Measurements from ENCODE around the gene PTCRA.
A peak's percentile ranks its signal among the peaks of the same experiment; 100 is the strongest.

PTCRA gene

DNA sequence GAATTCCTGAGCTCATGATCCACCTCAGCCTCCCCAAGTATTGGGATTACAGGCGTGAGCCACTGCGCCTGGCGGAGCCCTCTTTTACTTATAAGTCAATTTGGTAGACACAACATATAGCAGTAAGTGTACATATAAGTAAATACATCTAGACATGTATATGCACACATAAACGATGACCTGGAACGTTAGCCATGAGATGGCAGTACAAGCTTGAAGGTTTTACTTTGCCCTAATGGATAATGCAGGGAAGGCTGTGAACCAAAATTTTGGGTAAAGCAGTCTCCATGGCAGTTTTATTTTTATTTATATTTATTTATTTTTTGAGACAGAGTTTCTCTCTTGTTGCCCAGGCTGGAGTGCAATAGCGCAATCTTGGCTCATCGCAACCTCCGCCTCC is 42.3 kb downstream of the PTCRA start:
- no peaks in the 10 kb centered on the region for H3K79me2 ChIP-seq (ENCODE audit: control insufficient read depth, insufficient read depth, low read length, poor library complexity)
- H3K4me2 ChIP-seq (ENCODE audit: low read length): no peak overlapping the region
- no peak overlapping the region for H3K4ac ChIP-seq (ENCODE audit: low read depth, low read length)
- H3K23ac ChIP-seq (ENCODE audit: low read length): no peak overlapping the region
- H3K4me3 ChIP-seq (ENCODE audit: low read depth, low read length): no peak overlapping the region
- H2BK120ac ChIP-seq (ENCODE audit: insufficient read depth, low read length, poor library complexity): no peak overlapping the region
- H3K27me3 ChIP-seq (ENCODE audit: insufficient read depth, low read length): no peaks in the 10 kb centered on the region
- H4K12ac ChIP-seq (ENCODE audit: low read depth, low read length): no peak overlapping the region
- H3K27ac ChIP-seq (ENCODE audit: low read depth, low read length): no peak overlapping the region
- H3K36me3 ChIP-seq (ENCODE audit: control insufficient read depth in 1 of 2, insufficient read depth in 2 of 2, low read length in 2 of 2): peaks cover 7 to 8% of the 10 kb centered on the region in 2 experiments
- H2AFZ ChIP-seq (ENCODE audit: insufficient read depth, low read length, poor library complexity): no peak overlapping the region
- H4K8ac ChIP-seq (ENCODE audit: low read depth, low read length): no peak overlapping the region
- H3K14ac ChIP-seq (ENCODE audit: low read length): no peak overlapping the region
- H3K18ac ChIP-seq (ENCODE audit: low read length): no peak overlapping the region
- no peak overlapping the region for H3K9ac ChIP-seq (ENCODE audit: low read length)
- H4K91ac ChIP-seq (ENCODE audit: low read depth, low read length): no peak overlapping the region
- H3K79me1 ChIP-seq (ENCODE audit: low read length): no peaks in the 10 kb centered on the region
- no peak overlapping the region for H2AK5ac ChIP-seq (ENCODE audit: low read length)
- peaks cover 4 to 5% of the 10 kb centered on the region in 2 experiments for H3K4me1 ChIP-seq (ENCODE audit: control insufficient read depth in 1 of 2, insufficient read depth in 2 of 2, low read length in 2 of 2)
- peaks cover 2% of the 10 kb centered on the region for H3K9me3 ChIP-seq (ENCODE audit: insufficient read depth, low read depth, low read length)
- no peak overlapping the region for H2BK12ac ChIP-seq (ENCODE audit: low read length)
- no peak overlapping the region for H2BK5ac ChIP-seq (ENCODE audit: low read depth, low read length, poor library complexity)
- no peak for DNase-seq
- WGBS (ENCODE audit: extremely low coverage, insufficient coverage, insufficient read length): no CpG with 5 or more reads among the region's 8 CpGs

DNA sequence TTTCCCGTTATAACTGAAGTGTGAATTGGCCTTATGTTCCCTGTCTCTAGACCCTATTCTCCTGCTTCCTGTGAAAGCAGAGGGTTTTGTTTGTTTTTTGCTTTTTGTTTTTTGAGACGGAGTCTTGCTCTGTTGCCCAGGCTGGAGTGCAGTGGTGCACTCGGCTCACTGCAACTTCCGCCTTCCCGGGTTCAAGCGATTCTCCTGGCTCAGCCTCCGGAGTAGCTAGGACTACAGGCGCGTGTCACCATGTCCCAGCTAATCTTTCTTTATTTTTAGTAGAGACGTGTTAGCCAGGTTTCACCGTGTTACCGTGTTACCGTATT is 44.0 kb downstream of the PTCRA start:
- Histone ChIP-seq H2AFZ (ENCODE audit: insufficient read depth, low read length, poor library complexity) (no peak overlapping the region), H3K4me2 (ENCODE audit: low read length) (peak overlapping the region; percentile 67), H4K8ac (ENCODE audit: low read depth, low read length) (no peak overlapping the region), H4K91ac (ENCODE audit: low read depth, low read length) (no peak overlapping the region), H2BK120ac (ENCODE audit: insufficient read depth, low read length, poor library complexity) (no peak overlapping the region), H3K14ac (ENCODE audit: low read length) (no peak overlapping the region), H3K4ac (ENCODE audit: low read depth, low read length) (no peak overlapping the region), H2BK12ac (ENCODE audit: low read length) (no peak overlapping the region), H3K9ac (ENCODE audit: low read length) (no peak overlapping the region), H2AK5ac (ENCODE audit: low read length) (no peak overlapping the region), H3K18ac (ENCODE audit: low read length) (no peak overlapping the region), H3K23ac (ENCODE audit: low read length) (no peak overlapping the region), H3K4me1 (ENCODE audit: control insufficient read depth in 1 of 2, insufficient read depth in 2 of 2, low read length in 2 of 2) (peaks cover 4 to 5% of the 10 kb centered on the region in 2 experiments), H3K27ac (ENCODE audit: low read depth, low read length) (no peak overlapping the region), H3K79me1 (ENCODE audit: low read length) (no peaks in the 10 kb centered on the region), H3K79me2 (ENCODE audit: control insufficient read depth, insufficient read depth, low read length, poor library complexity) (no peaks in the 10 kb centered on the region), H3K27me3 (ENCODE audit: insufficient read depth, low read length) (no peaks in the 10 kb centered on the region), H3K4me3 (ENCODE audit: low read depth, low read length) (no peak overlapping the region), H4K12ac (ENCODE audit: low read depth, low read length) (no peak overlapping the region), H3K9me3 (ENCODE audit: insufficient read depth, low read depth, low read length) (peaks cover 2% of the 10 kb centered on the region), H3K36me3 (ENCODE audit: control insufficient read depth in 1 of 2, insufficient read depth in 2 of 2, low read length in 2 of 2) (peaks cover 18 to 20% of the 10 kb centered on the region in 2 experiments), H2BK5ac (ENCODE audit: low read depth, low read length, poor library complexity) (no peak overlapping the region)
- WGBS (ENCODE audit: extremely low coverage, insufficient coverage, insufficient read length): no CpG with 5 or more reads among the region's 13 CpGs
- peak in 1 of 2 donors; percentile 24 for DNase-seq

DNA sequence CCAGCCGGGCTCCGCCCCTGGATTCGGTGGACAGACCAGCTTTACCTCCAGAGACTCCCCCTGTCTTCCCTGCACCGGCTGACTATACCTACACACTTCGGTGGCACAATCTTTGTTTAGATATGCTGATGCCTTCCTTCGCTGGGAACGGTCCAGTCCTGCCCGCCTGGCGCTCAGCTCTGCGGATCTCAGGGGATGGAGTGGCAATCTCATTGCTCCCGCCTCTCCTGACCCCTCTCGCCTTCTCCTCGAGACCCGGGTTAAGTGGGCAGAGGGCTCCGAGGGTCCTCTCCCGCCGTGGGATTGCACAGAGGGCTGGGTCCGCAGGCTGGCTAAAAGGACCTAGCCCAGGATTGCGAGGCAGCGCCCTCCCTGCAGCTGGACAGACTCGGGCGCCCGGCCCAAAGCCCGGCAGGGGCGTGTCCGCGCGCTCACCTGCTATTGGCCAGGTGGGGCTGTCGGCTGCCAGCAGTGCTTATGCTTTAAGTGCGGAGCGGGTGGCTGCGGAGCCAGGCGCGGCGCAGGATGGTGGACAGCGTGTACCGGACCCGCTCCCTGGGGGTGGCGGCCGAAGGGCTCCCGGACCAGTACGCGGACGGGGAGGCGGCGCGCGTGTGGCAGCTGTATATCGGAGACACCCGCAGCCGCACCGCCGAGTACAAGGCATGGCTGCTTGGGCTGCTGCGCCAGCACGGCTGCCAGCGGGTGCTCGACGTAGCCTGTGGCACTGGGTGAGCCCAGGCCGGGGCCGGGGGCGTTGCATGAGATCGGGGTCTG is 44.6 kb downstream of the PTCRA start, which contains the start of gene GNMT:
TSS of gene GNMT (plus strand) at position 512 of the 777 bp plus-strand sequence. CDS start at position 526, 14 bp downstream.
- H3K27me3 ChIP-seq (ENCODE audit: insufficient read depth, low read length): no peaks in the 10 kb centered on the region
- H3K4me3 ChIP-seq (ENCODE audit: low read depth, low read length): peak within 1 kb of the TSS; percentile 49
- WGBS (ENCODE audit: extremely low coverage, insufficient coverage, insufficient read length): no CpG with 5 or more reads among the region's 62 CpGs
- no peak within 1 kb of the TSS for H2BK5ac ChIP-seq (ENCODE audit: low read depth, low read length, poor library complexity)
- H2AK5ac ChIP-seq (ENCODE audit: low read length): no peak within 1 kb of the TSS
- no peaks in the 10 kb centered on the region for H3K79me1 ChIP-seq (ENCODE audit: low read length)
- peaks cover 2% of the 10 kb centered on the region for H3K9me3 ChIP-seq (ENCODE audit: insufficient read depth, low read depth, low read length)
- peak within 1 kb of the TSS; percentile 47 for H2AFZ ChIP-seq (ENCODE audit: insufficient read depth, low read length, poor library complexity)
- H3K4me2 ChIP-seq (ENCODE audit: low read length): peak within 1 kb of the TSS; percentile 67
- H3K36me3 ChIP-seq (ENCODE audit: control insufficient read depth in 1 of 2, insufficient read depth in 2 of 2, low read length in 2 of 2): peaks cover 22 to 25% of the 10 kb centered on the region in 2 experiments
- H3K4ac ChIP-seq (ENCODE audit: low read depth, low read length): no peak within 1 kb of the TSS
- no peak within 1 kb of the TSS for H4K91ac ChIP-seq (ENCODE audit: low read depth, low read length)
- H3K79me2 ChIP-seq (ENCODE audit: control insufficient read depth, insufficient read depth, low read length, poor library complexity): no peaks in the 10 kb centered on the region
- no peak within 1 kb of the TSS for H3K18ac ChIP-seq (ENCODE audit: low read length)
- no peak within 1 kb of the TSS for H4K8ac ChIP-seq (ENCODE audit: low read depth, low read length)
- no peak within 1 kb of the TSS for H3K14ac ChIP-seq (ENCODE audit: low read length)
- no peak within 1 kb of the TSS for H2BK12ac ChIP-seq (ENCODE audit: low read length)
- peaks cover 4 to 5% of the 10 kb centered on the region in 2 experiments for H3K4me1 ChIP-seq (ENCODE audit: control insufficient read depth in 1 of 2, insufficient read depth in 2 of 2, low read length in 2 of 2)
- DNase-seq: peak; percentile 73 to 79
- H4K12ac ChIP-seq (ENCODE audit: low read depth, low read length): no peak within 1 kb of the TSS
- H3K9ac ChIP-seq (ENCODE audit: low read length): no peak within 1 kb of the TSS
- H3K27ac ChIP-seq (ENCODE audit: low read depth, low read length): no peak within 1 kb of the TSS
- H2BK120ac ChIP-seq (ENCODE audit: insufficient read depth, low read length, poor library complexity): no peak within 1 kb of the TSS
- no peak within 1 kb of the TSS for H3K23ac ChIP-seq (ENCODE audit: low read length)

DNA sequence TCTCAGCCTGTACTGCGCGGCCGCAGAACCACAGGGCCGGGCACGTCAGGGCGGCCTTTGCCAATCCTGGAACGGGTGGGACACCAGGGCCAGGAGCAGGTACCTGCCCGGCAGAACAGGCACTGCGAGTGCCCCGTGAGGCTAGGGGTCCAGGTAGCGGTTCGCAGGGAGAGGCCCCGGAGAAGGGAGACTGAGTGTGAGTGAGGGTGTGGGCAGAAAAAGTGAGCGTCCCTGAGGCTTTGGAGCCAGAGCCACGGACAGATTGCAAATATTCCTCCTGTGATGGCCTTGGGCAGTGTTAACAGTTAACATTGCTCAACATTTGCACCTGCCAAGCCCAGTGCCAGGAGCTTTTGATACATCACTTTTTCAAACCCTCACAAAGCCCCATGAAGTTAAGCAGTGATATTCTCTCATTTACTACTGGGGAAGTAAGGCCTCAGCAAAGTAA is 45.2 kb downstream of the PTCRA start:
- H3K9me3 ChIP-seq (ENCODE audit: insufficient read depth, low read depth, low read length): peaks cover 2% of the 10 kb centered on the region
- H4K91ac ChIP-seq (ENCODE audit: low read depth, low read length): no peak overlapping the region
- H3K14ac ChIP-seq (ENCODE audit: low read length): no peak overlapping the region
- H3K18ac ChIP-seq (ENCODE audit: low read length): no peak overlapping the region
- H4K12ac ChIP-seq (ENCODE audit: low read depth, low read length): no peak overlapping the region
- H3K9ac ChIP-seq (ENCODE audit: low read length): no peak overlapping the region
- H3K23ac ChIP-seq (ENCODE audit: low read length): no peak overlapping the region
- H2AFZ ChIP-seq (ENCODE audit: insufficient read depth, low read length, poor library complexity): no peak overlapping the region
- no peak overlapping the region for H2BK5ac ChIP-seq (ENCODE audit: low read depth, low read length, poor library complexity)
- H4K8ac ChIP-seq (ENCODE audit: low read depth, low read length): no peak overlapping the region
- WGBS (ENCODE audit: extremely low coverage, insufficient coverage, insufficient read length): no CpG with 5 or more reads among the region's 15 CpGs
- peak; percentile 38 to 69 for DNase-seq
- peaks cover 26 to 29% of the 10 kb centered on the region in 2 experiments for H3K36me3 ChIP-seq (ENCODE audit: control insufficient read depth in 1 of 2, insufficient read depth in 2 of 2, low read length in 2 of 2)
- H2BK120ac ChIP-seq (ENCODE audit: insufficient read depth, low read length, poor library complexity): no peak overlapping the region
- H3K4ac ChIP-seq (ENCODE audit: low read depth, low read length): no peak overlapping the region
- peak overlapping the region; percentile 67 for H3K4me2 ChIP-seq (ENCODE audit: low read length)
- no peak overlapping the region for H2AK5ac ChIP-seq (ENCODE audit: low read length)
- peak overlapping the region; percentile 45 for H3K4me3 ChIP-seq (ENCODE audit: low read depth, low read length)
- H3K4me1 ChIP-seq (ENCODE audit: control insufficient read depth in 1 of 2, insufficient read depth in 2 of 2, low read length in 2 of 2): peaks cover 4 to 5% of the 10 kb centered on the region in 2 experiments
- no peak overlapping the region for H2BK12ac ChIP-seq (ENCODE audit: low read length)
- H3K27me3 ChIP-seq (ENCODE audit: insufficient read depth, low read length): no peaks in the 10 kb centered on the region
- no peaks in the 10 kb centered on the region for H3K79me2 ChIP-seq (ENCODE audit: control insufficient read depth, insufficient read depth, low read length, poor library complexity)
- no peak overlapping the region for H3K27ac ChIP-seq (ENCODE audit: low read depth, low read length)
- no peaks in the 10 kb centered on the region for H3K79me1 ChIP-seq (ENCODE audit: low read length)
